Suprapubic skin (tissue), 3 donors: ENCODE results near the gene WASF2.

Source experiments
- CTCF ChIP-seq, 2 donors: fragments of 200-600 bp in 1 of 2; fragments of 450-650 bp in 1 of 2; sonication (generic) in 1 of 2; IDR thresholded peaks; one replicate each; pipeline ENCODE4 v1.5.1; 2016 to 2019; ENCODE audit warnings: antibody characterized with exemption in 2 of 2, mild to moderate bottlenecking in 1 of 2, moderate library complexity in 1 of 2
- POLR2A ChIP-seq, 2 donors: fragments of 450-650 bp; IDR thresholded peaks; one replicate each; pipeline ENCODE4 v1.6.1; 2017; ENCODE audit warnings: antibody characterized with exemption in 2 of 2, mild to moderate bottlenecking in 2 of 2, moderate library complexity in 2 of 2

- no peak for TF ChIP-seq CTCF (IDR thresholded peaks at IDR 0.05)
- no peak for TF ChIP-seq POLR2A (IDR thresholded peaks at IDR 0.05)
These were observed 14.8 kb upstream of the WASF2 start for GRCh38 chr1:27504588-27505419.
